Subcutaneous abdominal adipose tissue (tissue), 5 donors: ENCODE measurements around the gene CACNA2D3.

Experiments used
- H3K27ac ChIP-seq: one replicate; pipeline ENCODE4 v1.7.0; 2013; ENCODE audit warnings: low read depth, mild to moderate bottlenecking, inconsistent platforms, low read length, moderate library complexity
- H3K27me3 ChIP-seq, 5 donors: one replicate each; pipeline ENCODE4 v1.7.0; 2013; ENCODE audit warnings: low read length in 5 of 5, inconsistent platforms in 1 of 5; ENCODE audit not compliant: control insufficient read depth in 5 of 5, insufficient read depth in 4 of 5
- H3K36me3 ChIP-seq, 5 donors: one replicate each; pipeline ENCODE4 v1.7.0; 2013; ENCODE audit warnings: low read length in 5 of 5; ENCODE audit not compliant: control insufficient read depth in 5 of 5, insufficient read depth in 5 of 5
- H3K4me1 ChIP-seq, 5 donors: one replicate each; pipeline ENCODE4 v1.7.0; 2013; ENCODE audit warnings: low read length in 5 of 5, mild to moderate bottlenecking in 3 of 5, moderate library complexity in 1 of 5; ENCODE audit not compliant: control insufficient read depth in 5 of 5, insufficient read depth in 5 of 5
- H3K4me3 ChIP-seq, 5 donors: one replicate each; pipeline ENCODE4 v1.7.0; 2013; ENCODE audit warnings: low read length in 5 of 5, low read depth in 1 of 5
- H3K9ac ChIP-seq, 5 donors: one replicate each; pipeline ENCODE4 v1.7.0; 2013; ENCODE audit warnings: low read length in 5 of 5, mild to moderate bottlenecking in 4 of 5, moderate library complexity in 3 of 5
- H3K9me3 ChIP-seq, 5 donors: one replicate each; pipeline ENCODE4 v1.7.0; 2013; ENCODE audit warnings: low read length in 5 of 5; ENCODE audit not compliant: control insufficient read depth in 5 of 5
- donor health status: healthy.
- donor health status: healthy.
- donor health status: healthy.
- donor health status: healthy.
- donor health status: healthy.

Gene CACNA2D3

DNA sequence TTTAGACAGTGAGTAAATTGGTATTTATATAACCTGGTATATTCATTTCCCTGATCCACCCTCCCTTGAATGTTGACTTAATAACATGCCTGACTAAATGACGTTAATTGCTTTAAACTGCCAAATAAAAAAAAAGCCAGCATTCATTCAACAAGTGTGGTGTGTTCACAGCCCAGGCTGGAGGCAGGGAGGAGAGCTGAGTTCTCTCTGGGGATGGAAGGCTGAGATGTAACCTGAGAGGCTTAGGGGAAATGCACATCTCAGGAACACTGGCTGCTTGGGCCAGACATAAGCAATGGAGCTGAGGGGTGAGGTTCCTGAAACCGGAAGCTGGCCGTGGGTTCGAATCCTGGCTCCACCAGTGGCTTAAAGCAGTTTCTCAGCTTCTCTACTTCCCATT lies 17.3 kb downstream of the CACNA2D3 start:
- H3K27me3 ChIP-seq = peaks cover 0 to 2% (median 2%) of the 10 kb centered on the region in 5 donors
- no peaks in the 10 kb centered on the region for H3K36me3 ChIP-seq
- H3K4me3 ChIP-seq = no peak overlapping the region
- peaks cover 0 to 2% (median 0%) of the 10 kb centered on the region in 5 donors for H3K4me1 ChIP-seq
- no peaks in the 10 kb centered on the region for H3K9me3 ChIP-seq
- H3K27ac ChIP-seq = no peak overlapping the region
- H3K9ac ChIP-seq = no peak overlapping the region

DNA sequence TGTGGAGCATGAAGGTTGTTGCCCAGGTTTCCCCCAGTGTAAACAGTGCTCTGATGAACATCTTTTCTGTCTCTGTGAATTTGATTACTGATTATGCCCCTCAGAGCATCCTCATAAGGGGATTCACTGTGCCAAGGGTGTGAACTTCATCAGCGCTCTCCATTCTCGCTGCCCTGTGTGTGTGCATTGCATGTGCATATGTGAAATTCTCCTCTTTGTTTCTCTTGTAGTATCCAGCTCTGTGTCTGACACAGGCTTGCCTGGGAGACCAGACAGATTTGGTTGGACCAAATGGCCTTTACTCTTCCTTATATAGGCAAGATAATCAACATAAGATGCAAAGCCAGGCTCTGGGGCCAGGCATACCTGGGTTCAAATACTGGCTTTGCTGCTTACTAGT lies 21.9 kb downstream of the CACNA2D3 start:
- Histone ChIP-seq H3K4me3 (no peak overlapping the region), H3K36me3 (no peaks in the 10 kb centered on the region), H3K27ac (no peak overlapping the region), H3K27me3 (peaks cover 2 to 12% (median 4%) of the 10 kb centered on the region in 5 donors), H3K4me1 (peaks cover 0 to 5% (median 2%) of the 10 kb centered on the region in 5 donors), H3K9me3 (no peaks in the 10 kb centered on the region), H3K9ac (no peak overlapping the region)

DNA sequence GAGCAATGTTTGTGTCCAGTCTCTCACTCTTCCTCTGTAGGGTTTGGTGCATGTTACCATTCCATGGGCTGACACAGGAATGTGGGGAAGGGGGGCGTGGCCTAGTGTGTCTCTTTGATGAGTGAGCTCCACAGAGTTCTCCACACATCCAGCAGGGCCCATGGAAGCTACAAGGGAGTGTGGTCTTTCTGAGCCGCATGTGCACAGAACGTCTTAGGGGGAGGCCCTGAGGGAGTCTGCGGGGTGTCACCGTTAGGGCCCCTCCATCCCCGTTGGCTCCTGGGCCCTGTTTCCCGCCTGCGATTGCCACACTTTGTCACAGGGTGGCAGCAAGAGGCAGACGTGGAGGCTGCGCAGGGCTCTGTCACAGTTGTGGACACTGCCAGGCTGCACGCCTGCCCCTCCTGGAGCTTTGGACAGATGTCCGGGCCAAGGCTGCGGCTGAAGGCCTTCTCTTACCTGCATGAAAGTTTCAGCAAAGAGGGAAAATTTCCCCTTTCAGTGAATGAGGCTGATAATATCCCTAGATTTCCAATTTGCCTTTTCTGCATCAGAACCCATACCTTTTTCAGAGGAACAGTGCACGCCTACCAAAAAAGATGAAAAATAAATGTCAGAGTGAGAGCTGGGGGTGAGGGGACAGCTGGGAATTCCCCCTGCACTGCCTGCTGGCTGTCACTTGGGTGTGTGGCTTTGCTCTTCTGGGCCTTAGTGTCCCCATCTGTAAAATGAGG lies 24.3 kb downstream of the CACNA2D3 start:
- H3K9ac ChIP-seq = no peak overlapping the region
- no peak overlapping the region for H3K27ac ChIP-seq
- no peak overlapping the region for H3K4me3 ChIP-seq
- no peaks in the 10 kb centered on the region for H3K36me3 ChIP-seq
- peaks cover 2 to 12% (median 4%) of the 10 kb centered on the region in 5 donors for H3K27me3 ChIP-seq
- H3K4me1 ChIP-seq = peaks cover 0 to 5% (median 0%) of the 10 kb centered on the region in 5 donors
- H3K9me3 ChIP-seq = no peaks in the 10 kb centered on the region

DNA sequence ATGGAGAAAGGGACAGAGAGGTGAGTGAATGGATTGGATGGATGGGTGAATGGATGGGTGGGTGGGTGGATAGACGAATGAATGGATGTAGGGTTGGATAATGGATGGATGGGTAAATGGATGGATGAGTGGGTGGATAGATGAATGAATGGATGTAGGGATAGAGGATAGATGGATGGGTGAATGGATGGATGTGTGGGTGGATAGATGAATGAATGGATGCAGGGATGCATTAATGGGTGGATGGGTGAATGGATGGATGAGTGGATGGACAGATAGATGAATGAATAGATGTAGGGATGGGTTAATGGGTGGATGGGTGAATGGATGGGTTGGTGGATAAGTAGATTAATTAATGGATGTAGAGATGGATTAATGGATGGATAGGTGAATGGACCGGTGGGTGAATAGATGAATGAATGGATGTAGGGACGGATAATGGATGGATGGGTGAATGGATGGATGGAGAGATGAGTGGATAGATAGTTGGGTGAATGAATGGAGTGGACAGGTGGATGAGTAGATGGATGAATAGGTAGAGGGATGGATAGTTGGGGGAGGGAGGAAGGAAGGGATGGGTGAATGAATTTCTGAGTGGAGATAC lies 28.6 kb downstream of the CACNA2D3 start:
- Histone ChIP-seq H3K9ac (no peak overlapping the region), H3K27me3 (peaks cover 2 to 8% (median 4%) of the 10 kb centered on the region in 5 donors), H3K36me3 (no peaks in the 10 kb centered on the region), H3K4me3 (no peak overlapping the region), H3K4me1 (peaks cover 0 to 5% (median 0%) of the 10 kb centered on the region in 5 donors), H3K27ac (no peak overlapping the region), H3K9me3 (no peaks in the 10 kb centered on the region)

DNA sequence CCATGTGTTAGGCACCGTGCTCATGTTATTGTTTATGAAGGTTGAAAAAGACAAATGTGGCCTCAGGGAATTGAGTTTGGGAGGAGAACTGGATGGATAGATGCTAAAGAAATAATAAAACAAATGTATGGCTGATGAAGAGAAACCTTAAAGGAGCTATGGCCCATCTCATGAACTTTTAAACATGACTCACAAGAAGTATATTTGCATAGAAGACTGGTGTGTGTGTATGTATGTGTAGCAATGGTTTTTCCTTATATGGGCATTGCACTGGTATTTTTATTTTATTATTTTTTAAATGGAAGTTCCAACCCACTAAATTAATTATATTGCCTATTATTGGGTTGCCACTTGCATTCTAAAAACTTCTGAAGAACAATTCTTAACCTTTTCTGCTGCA lies 31.1 kb downstream of the CACNA2D3 start:
- H3K36me3 ChIP-seq = no peaks in the 10 kb centered on the region
- H3K27me3 ChIP-seq = peaks cover 0 to 2% (median 0%) of the 10 kb centered on the region in 5 donors
- H3K4me1 ChIP-seq = no peaks in the 10 kb centered on the region
- no peak overlapping the region for H3K9ac ChIP-seq
- H3K4me3 ChIP-seq = no peak overlapping the region
- H3K27ac ChIP-seq = no peak overlapping the region
- no peaks in the 10 kb centered on the region for H3K9me3 ChIP-seq

DNA sequence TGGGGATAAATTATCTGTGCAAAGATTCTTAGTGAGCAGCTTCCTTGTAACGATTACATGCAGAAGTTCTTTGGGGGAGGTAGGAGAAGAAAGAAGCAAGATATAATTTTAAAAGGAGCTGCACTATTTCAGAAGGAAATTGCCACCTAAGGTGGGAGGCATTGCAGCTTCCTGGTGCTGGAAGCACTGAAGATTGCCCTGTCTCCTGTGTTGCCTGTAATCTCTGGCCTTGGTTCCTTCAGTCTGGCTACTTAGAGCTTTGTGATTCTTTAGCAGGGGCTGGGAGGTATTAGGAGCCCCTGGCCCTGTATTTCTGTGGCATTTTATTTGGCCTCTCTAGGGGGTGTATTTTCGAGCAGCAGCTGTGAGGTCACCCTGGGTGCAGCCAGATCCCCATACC lies 35.5 kb downstream of the CACNA2D3 start:
- Histone ChIP-seq H3K27me3 (peaks cover 0 to 3% (median 0%) of the 10 kb centered on the region in 5 donors), H3K4me1 (no peaks in the 10 kb centered on the region), H3K36me3 (no peaks in the 10 kb centered on the region), H3K9me3 (no peaks in the 10 kb centered on the region), H3K9ac (no peak overlapping the region), H3K27ac (no peak overlapping the region), H3K4me3 (no peak overlapping the region)

DNA sequence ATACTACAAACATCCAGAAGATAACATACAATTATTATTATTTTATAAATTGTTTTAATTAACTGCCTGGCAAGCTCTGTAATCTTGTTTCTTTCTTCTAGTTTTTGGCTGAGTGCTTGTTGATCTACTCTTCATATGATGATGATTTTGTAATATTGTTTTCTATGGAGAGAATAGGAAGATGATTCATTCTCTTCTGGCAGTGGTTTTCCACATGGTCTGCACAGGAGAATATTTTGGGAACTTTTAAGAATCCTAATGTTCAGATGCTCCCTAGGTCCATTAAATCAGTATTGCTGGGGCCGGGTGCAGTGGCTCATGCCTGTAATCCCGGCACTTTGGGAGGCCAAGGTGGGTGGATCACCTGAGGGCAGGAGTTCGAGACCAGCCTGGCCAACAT lies 37.6 kb downstream of the CACNA2D3 start:
- Histone ChIP-seq H3K27ac (no peak overlapping the region), H3K9ac (no peak overlapping the region), H3K36me3 (no peaks in the 10 kb centered on the region), H3K4me3 (no peak overlapping the region), H3K4me1 (no peaks in the 10 kb centered on the region), H3K27me3 (peaks cover 0 to 6% (median 2%) of the 10 kb centered on the region in 5 donors), H3K9me3 (no peaks in the 10 kb centered on the region)

DNA sequence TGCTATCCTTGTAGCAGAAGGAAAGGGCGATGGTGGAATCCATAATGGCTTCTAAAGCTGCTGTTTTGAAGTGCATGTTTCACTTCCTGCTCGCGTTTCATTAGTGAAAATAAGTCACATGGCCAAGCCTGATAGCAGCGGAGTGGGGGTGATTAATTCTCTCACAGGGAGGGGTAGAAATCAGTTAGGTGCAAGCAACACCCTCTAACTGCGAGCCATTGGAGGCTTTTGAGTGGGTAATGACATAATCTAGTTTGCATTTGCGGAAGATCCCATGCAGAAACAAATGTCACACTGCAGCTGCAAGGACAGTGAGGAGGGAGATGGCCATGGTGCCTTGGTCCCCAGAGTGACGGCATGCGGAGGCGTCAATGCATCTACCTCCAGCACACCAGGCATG lies 41.1 kb downstream of the CACNA2D3 start:
- H3K4me1 ChIP-seq = no peaks in the 10 kb centered on the region
- H3K36me3 ChIP-seq = no peaks in the 10 kb centered on the region
- no peaks in the 10 kb centered on the region for H3K9me3 ChIP-seq
- no peak overlapping the region for H3K9ac ChIP-seq
- no peak overlapping the region for H3K27ac ChIP-seq
- H3K4me3 ChIP-seq = no peak overlapping the region
- peaks cover 0 to 6% (median 0%) of the 10 kb centered on the region in 5 donors for H3K27me3 ChIP-seq

DNA sequence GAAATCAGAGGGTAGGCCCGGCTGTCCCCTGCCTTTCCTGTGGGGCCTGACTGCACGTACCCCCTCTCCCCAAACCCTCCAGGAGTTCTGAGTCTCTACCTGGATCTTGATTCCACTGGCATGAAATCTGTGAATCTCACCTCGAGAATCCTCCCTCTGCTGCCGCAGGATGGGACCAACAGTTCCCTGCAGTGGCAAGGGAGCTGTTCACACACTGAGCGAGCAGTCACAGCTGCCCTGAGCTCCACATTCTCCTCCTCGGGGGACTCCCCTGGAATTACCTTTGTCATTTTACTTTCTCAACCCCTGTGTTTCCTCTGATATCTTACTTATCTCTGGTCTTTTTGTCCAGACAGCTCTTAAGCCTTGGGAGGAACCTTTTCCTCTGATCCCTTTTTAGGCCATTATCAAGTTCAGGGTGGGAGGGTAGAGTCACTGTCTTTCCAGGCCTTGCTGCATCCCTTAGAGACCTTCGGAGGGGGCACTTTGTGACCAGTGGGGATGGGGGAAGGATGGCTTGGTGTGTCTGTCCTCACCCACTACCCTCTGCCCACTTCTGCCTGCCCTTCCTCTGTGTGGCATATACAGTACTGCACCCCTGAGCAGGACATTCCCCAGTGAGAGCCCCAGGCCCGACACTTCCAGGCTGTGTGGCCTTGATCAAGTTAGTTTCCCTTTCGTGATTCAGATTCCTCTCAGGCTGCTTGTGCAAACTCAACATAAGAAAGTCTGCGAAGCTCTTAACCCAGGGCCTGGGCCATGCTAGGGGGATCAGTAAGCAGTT lies 42.0 kb downstream of the CACNA2D3 start:
- no peaks in the 10 kb centered on the region for H3K4me1 ChIP-seq
- no peaks in the 10 kb centered on the region for H3K36me3 ChIP-seq
- H3K27ac ChIP-seq = no peak overlapping the region
- H3K4me3 ChIP-seq = no peak overlapping the region
- H3K27me3 ChIP-seq = peaks cover 0 to 6% (median 0%) of the 10 kb centered on the region in 5 donors
- no peaks in the 10 kb centered on the region for H3K9me3 ChIP-seq
- H3K9ac ChIP-seq = no peak overlapping the region

DNA sequence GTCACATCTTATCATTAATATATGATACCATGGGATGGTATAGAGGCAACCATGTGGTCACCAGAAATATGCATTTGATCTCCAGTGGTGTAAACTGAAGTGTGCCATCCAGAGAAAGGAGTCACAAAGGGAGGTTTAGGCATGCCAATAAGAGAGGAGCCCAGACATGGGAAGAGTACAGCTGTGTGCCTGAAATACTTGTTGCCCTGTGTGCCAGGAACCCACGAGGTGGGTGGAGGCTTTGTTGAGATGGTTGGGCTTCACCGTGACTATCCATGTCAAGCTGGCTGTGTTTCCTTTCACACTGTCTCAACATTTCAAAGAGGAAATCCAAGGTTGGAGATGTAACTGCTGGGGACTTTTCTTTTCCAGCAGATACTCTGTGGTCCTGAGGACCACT lies 43.5 kb downstream of the CACNA2D3 start:
- Histone ChIP-seq H3K36me3 (no peaks in the 10 kb centered on the region), H3K4me3 (no peak overlapping the region), H3K27me3 (peaks cover 0 to 6% (median 0%) of the 10 kb centered on the region in 5 donors), H3K9ac (no peak overlapping the region), H3K27ac (no peak overlapping the region), H3K4me1 (no peaks in the 10 kb centered on the region), H3K9me3 (no peaks in the 10 kb centered on the region)
